ENCODE results near the gene OR10AD1.

The OR10AD1 gene

DNA sequence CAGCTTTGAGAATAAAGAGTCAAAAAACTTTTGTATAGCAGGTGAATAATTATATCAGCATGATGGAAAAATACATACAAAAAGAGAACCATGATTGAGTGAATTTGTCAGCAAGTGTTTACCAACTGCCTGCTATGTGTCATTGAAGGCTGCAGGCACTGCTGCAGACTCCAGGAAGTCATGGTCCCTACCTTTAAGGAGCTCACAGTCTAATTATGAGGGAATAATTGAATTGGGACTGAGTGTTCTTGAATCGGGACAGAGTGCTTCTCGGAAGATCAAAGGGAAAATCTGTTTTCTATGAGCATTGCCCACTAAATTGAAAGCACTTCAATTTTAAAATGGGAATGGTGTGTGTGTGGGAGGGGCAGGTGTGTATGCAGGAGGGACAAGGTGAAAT lies 9.5 kb downstream of the OR10AD1 start:
- H3K4me3 ChIP-seq (ENCODE audit: control insufficient read depth, low read depth, low read length), result no peak overlapping the region
- no peak for DNase-seq (ENCODE audit: low read depth)
- TF ChIP-seq, protein P1, sequence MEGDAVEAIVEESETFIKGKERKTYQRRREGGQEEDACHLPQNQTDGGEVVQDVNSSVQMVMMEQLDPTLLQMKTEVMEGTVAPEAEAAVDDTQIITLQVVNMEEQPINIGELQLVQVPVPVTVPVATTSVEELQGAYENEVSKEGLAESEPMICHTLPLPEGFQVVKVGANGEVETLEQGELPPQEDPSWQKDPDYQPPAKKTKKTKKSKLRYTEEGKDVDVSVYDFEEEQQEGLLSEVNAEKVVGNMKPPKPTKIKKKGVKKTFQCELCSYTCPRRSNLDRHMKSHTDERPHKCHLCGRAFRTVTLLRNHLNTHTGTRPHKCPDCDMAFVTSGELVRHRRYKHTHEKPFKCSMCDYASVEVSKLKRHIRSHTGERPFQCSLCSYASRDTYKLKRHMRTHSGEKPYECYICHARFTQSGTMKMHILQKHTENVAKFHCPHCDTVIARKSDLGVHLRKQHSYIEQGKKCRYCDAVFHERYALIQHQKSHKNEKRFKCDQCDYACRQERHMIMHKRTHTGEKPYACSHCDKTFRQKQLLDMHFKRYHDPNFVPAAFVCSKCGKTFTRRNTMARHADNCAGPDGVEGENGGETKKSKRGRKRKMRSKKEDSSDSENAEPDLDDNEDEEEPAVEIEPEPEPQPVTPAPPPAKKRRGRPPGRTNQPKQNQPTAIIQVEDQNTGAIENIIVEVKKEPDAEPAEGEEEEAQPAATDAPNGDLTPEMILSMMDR (IDR thresholded peaks at IDR 0.05; ENCODE audit: control insufficient read depth, insufficient read depth, low read depth, low read length, missing control alignments), result no peak

DNA sequence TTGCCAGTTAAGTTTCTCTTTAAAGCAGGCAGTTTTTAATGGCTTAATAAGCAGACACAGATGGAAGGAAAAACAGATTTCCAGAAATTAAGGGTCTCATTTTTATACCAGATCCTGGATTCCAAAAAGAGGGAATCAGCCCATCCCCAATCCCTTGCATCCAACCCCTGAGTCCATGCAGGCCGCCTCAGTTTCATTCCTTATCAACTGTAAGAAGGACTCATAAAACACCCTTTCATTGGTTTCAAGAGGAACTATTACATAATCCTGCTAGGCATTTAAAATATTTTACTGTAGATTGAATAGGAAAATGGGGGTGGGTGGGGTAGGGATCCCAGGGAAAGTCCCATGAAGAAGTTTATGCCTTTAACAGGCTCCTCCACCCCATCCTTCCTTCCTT lies 10.2 kb downstream of the OR10AD1 start:
- DNase-seq (ENCODE audit: low read depth), result no peak
- TF ChIP-seq, protein P1 (IDR thresholded peaks at IDR 0.05; ENCODE audit: control insufficient read depth, insufficient read depth, low read depth, low read length, missing control alignments), result no peak
- H3K4me3 ChIP-seq (ENCODE audit: control insufficient read depth, low read depth, low read length), result no peak overlapping the region

DNA sequence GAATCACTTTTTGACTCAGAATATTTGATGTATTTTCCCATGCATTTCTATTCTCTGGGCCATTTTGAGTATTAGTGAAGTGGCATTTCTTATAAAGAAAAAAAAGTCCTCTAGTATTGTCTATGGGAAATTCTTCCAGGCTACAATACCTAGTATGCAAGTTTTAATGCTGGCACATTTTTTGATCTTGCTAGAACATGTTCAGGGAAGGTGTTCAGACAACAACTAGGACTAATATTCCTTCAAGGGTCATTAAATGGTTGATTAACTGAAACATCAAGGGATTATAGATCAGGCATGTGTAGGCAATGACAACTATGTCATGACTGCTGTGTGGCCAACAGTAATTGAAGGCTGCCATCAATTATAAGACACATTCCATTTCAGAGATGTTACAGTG lies 12.0 kb downstream of the OR10AD1 start:
- TF ChIP-seq, protein P1 (IDR thresholded peaks at IDR 0.05; ENCODE audit: control insufficient read depth, insufficient read depth, low read depth, low read length, missing control alignments), result no peak
- no peak for DNase-seq (ENCODE audit: low read depth)
- H3K4me3 ChIP-seq (ENCODE audit: control insufficient read depth, low read depth, low read length), result no peak overlapping the region

DNA sequence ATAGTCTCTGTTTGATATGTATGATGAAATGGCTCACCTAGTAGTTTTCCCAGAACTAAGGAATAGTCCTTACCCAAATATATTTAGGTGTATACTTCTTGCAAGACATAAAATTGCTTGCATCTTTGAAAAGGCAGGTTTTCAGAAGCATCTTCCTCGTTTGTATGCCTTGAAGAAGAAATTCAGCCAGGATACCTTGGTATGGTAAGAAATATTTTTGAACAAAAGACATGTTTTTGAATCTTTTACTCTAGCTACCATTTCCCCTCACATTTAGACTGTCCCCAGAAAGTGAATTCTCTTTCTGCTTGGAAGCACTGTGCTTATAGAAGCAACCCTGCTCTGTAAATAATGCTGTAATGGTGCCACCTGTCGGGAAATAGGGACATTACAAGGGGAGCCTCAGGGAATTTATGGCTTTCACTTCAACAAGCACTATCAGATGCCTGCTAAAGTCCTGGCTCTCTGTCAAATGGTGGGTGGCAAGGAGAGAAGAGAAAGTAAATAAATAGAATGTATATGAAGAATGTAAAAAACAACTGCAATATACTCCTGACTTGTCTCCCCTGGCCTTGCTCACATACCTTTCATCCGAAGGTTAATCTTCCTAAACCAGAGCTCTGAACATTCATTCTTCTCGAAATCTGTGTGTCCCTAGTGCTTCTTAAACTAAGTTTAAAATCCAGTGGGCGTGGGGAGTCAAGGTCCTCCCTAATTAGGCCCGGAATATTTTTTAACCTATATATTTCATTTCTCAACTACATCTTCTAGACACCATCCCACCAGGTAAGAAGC lies 13.6 kb downstream of the OR10AD1 start:
- no peak for DNase-seq (ENCODE audit: low read depth)

DNA sequence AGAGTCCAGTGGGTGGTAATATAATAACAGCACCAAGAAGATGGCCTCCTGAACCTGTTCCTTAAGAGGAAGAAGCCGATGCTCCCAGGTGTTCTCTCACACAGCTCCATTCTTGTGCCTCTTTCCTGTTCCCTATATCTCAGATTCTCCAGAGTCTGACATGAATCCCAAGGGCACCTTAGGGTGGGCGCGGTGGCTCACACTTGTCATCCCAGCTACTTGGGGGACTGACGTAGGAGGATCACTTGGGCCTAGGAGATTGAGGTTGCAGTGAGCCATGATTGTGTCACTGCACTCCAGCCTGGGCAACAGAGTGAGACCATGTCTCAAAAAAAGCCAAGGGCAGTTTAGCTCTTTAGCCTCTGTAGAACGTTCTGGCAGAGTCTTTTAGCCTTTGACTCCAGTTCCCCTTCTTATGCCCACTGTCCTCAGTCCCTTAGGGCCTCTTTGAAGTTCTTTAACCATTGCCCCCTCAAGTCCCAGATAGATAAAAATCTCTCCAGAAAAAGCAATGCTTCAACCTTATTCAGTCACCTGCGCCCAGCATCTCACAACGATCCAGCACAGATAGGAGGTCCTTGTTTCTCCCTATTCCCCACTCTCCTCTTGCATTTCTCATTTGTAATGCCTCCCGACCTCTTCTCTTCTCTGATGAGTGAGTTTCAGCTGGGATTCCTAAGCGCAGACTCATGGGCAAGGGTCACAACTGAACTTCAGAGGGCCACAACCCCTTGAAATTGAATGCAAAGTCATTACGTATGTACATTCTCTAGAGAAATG lies 15.0 kb downstream of the OR10AD1 start:
- TF ChIP-seq, protein P1 (IDR thresholded peaks at IDR 0.05; ENCODE audit: control insufficient read depth, insufficient read depth, low read depth, low read length, missing control alignments), result no peak
- no peak overlapping the region for H3K4me3 ChIP-seq (ENCODE audit: control insufficient read depth, low read depth, low read length)
- no peak for DNase-seq (ENCODE audit: low read depth)

More for the DNA sequence above, 13.6 kb downstream of the OR10AD1 start:
- no peak overlapping the region for H3K4me3 ChIP-seq (ENCODE audit: control insufficient read depth, low read depth, low read length)
- TF ChIP-seq, protein P1 (IDR thresholded peaks at IDR 0.05; ENCODE audit: control insufficient read depth, insufficient read depth, low read depth, low read length, missing control alignments), result peak; percentile 88

DNA sequence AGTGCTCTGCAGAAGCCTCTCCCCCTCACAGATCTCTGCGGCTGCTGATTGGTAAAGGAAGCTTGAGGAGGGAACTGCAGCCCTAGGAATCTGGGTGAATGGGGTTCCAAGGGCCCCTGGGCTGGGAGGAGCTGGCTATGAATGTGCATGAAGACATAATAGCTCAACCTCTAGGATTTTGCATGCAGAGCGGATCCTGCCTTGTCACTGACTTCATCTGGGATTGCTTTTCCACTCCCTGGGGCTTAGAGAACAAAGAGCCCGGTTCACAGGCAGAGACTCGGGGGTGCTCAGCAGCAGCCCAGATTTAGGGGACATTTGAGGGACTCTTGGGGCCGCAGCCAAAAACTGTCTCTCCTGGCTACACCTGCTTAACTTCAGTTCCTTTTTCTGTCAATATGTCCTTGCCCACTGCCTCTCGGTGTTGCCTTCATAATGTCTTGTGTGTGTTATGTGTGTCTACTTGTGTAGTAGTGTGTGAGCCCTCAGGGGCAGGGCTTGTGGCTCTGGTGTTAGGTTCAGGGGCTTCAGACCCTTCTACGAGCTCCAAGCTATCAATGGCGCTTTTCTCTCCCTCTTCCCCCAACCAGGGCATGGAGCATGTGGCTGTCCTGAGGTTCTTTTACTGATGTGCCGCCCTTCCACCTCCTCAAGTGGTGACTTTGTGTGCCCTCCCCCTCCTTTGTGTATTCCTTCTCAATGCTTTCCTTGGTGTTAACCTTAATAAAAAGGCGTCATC lies 17.7 kb downstream of the OR10AD1 start:
- TF ChIP-seq, protein P1 (IDR thresholded peaks at IDR 0.05; ENCODE audit: control insufficient read depth, insufficient read depth, low read depth, low read length, missing control alignments), result no peak
- DNase-seq (ENCODE audit: low read depth), result no peak
- no peak overlapping the region for H3K4me3 ChIP-seq (ENCODE audit: control insufficient read depth, low read depth, low read length)
